GM18499 (cell line): ENCODE results near the gene FAM110A.
"Not testable (repeated sequence)": the region's sequence is repeated elsewhere in the genome, so short reads cannot be mapped to it uniquely, and the experiment has no call there.

Experiments used
- ATAC-seq: cut with Tn5 transposase; IDR thresholded peaks from one replicate; pipeline ENCODE4 v1.9.1; 2021; ENCODE audit warnings: moderate number of reproducible peaks; ENCODE audit not compliant: insufficient read depth, unreplicated experiment

Gene FAM110A

GRCh38 chr20:891706-892080, 58.2 kb downstream of the FAM110A start:
- ATAC-seq: no peak

- not testable (repeated sequence) for ATAC-seq
Measured at GRCh38 chr20:892371-892770, 58.9 kb downstream of the FAM110A start.
